OCI-LY3 (cell line): Measurements from ENCODE around the gene MORC2.

Experiments used
- CTCF ChIP-seq: fragments of 200-600, 300-600 bp; sonication (generic); IDR thresholded peaks from 2 replicates; pipeline ENCODE4 v1.5.1; 2014; ENCODE audit warnings: antibody characterized with exemption, low read length, low read depth
- EZH2phosphoT487 ChIP-seq: fragments of 200-600 bp; shearing (Covaris generic); IDR thresholded peaks from 2 replicates; pipeline ENCODE4 v1.6.1; 2018; ENCODE audit warnings: antibody characterized with exemption, mixed run types, low read depth

- 0 out of 2 replicates have a peak, but pooled peaks have one; percentile 20 for TF ChIP-seq CTCF
- no peak for TF ChIP-seq EZH2phosphoT487
These were observed 1.2 kb upstream of the MORC2 start for GRCh38 chr22:30969532-30970355.
